Measurements from ENCODE around the gene CEP164. TPM values are rescaled to one million over a fixed set of nuclear protein-coding genes. Genes with fewer than 3 reads are reported as not detected.

The CEP164 gene
- total RNA-seq, 1 donor from 2014 or later = 41.2 TPM

- no peaks in the 10 kb centered on the region for H3K36me3 Mint-ChIP-seq (ENCODE audit: low read depth)
- no peak for TF ChIP-seq CTCF (conservative IDR thresholded peaks at IDR 0.05)
- no peak for DNase-seq (ENCODE audit: low read depth, low spot score)
- H3K9me3 Mint-ChIP-seq = no peaks in the 10 kb centered on the region
- H3K4me1 Mint-ChIP-seq = no peaks in the 10 kb centered on the region
- no peak overlapping the region for H3K4me3 Mint-ChIP-seq
- H3K27me3 Mint-ChIP-seq (ENCODE audit: low read depth) = no peaks in the 10 kb centered on the region
- H3K27ac Mint-ChIP-seq (ENCODE audit: unreplicated experiment) = no peak overlapping the region
Observed at GRCh38 chr11:117328375-117329010, 839 bp downstream of the CEP164 start.

GRCh38 chr11:117332843-117333242 is 5.2 kb downstream of the CEP164 start:
- Mint-ChIP-seq H3K27me3 (ENCODE audit: low read depth) (no peaks in the 10 kb centered on the region), H3K27ac (ENCODE audit: unreplicated experiment) (no peak overlapping the region), H3K4me1 (no peaks in the 10 kb centered on the region), H3K36me3 (ENCODE audit: low read depth) (no peaks in the 10 kb centered on the region), H3K9me3 (no peaks in the 10 kb centered on the region), H3K4me3 (peak overlapping the region; percentile 47)
- DNase-seq (ENCODE audit: low read depth, low spot score) = no peak
- no peak for TF ChIP-seq CTCF (conservative IDR thresholded peaks at IDR 0.05)

DNA sequence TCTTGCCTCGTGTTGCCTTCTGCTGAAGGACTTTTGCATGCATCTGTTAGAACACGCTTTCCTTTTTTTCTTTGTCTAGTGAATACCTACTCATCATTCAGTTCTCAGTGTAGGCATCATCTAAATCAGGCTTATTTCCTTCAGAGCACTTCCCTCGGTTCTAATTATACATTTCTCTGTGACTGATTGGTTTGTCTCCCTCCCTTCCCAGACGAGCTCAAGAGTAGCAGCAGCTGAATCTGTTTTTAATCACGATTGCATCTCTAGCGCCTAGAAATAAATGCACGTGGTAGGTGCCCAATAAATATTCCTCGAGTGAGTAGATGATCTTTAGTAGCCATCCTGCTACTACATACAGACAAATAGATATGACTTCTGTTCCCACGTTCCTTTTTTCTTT is 6.3 kb downstream of the CEP164 start:
- H3K4me1 Mint-ChIP-seq = no peaks in the 10 kb centered on the region
- no peaks in the 10 kb centered on the region for H3K27me3 Mint-ChIP-seq (ENCODE audit: low read depth)
- no peaks in the 10 kb centered on the region for H3K9me3 Mint-ChIP-seq
- no peaks in the 10 kb centered on the region for H3K36me3 Mint-ChIP-seq (ENCODE audit: low read depth)
- no peak overlapping the region for H3K27ac Mint-ChIP-seq (ENCODE audit: unreplicated experiment)
- DNase-seq (ENCODE audit: low read depth, low spot score) = no peak
- no peak for TF ChIP-seq CTCF (conservative IDR thresholded peaks at IDR 0.05)
- H3K4me3 Mint-ChIP-seq = no peak overlapping the region

DNA sequence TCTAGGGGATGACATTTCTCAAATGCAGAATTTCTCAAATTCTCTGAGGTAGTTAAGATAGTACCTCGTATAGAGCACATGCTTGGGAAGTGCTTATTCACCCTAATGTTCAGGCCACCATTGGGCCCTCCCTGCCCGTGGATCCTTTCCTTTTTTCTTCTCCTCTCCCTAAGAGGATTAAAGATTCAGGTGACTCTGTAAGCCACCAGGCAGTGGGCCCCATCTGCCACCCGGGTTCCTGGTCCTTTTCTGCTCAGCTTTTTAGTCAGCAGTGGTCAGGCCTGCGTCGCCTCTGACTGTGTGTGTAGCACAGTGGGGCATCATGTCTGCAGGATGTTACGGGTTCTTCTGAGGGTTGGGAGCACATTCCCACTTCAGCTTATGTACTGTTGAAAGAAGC is 7.2 kb downstream of the CEP164 start:
- Mint-ChIP-seq H3K4me3 (no peak overlapping the region), H3K36me3 (ENCODE audit: low read depth) (no peaks in the 10 kb centered on the region), H3K27ac (ENCODE audit: unreplicated experiment) (no peak overlapping the region), H3K4me1 (no peaks in the 10 kb centered on the region), H3K27me3 (ENCODE audit: low read depth) (no peaks in the 10 kb centered on the region), H3K9me3 (no peaks in the 10 kb centered on the region)
- TF ChIP-seq CTCF (conservative IDR thresholded peaks at IDR 0.05) = no peak
- DNase-seq (ENCODE audit: low read depth, low spot score) = no peak

- TF ChIP-seq CTCF (conservative IDR thresholded peaks at IDR 0.05) = no peak
- no peaks in the 10 kb centered on the region for H3K4me1 Mint-ChIP-seq
- no peaks in the 10 kb centered on the region for H3K27me3 Mint-ChIP-seq (ENCODE audit: low read depth)
- DNase-seq (ENCODE audit: low read depth, low spot score) = no peak
- H3K27ac Mint-ChIP-seq (ENCODE audit: unreplicated experiment) = no peak overlapping the region
- no peaks in the 10 kb centered on the region for H3K9me3 Mint-ChIP-seq
- H3K4me3 Mint-ChIP-seq = no peak overlapping the region
- no peaks in the 10 kb centered on the region for H3K36me3 Mint-ChIP-seq (ENCODE audit: low read depth)
Observed at GRCh38 chr11:117335399-117335798, 7.7 kb downstream of the CEP164 start.

Measured in neural crest cell (in vitro differentiated cells).